Fibroblast of lung (primary cell): ENCODE measurements around the gene CAMTA1. TPM values are rescaled to one million over a fixed set of nuclear protein-coding genes. Genes with fewer than 3 reads are reported as not detected.

Source experiments
- DNase-seq, 2 donors: peaks; one replicate each; pipeline versions ENCODE4 v3.0.0 to v3.0.0-alpha.2; 2010; ENCODE audit warnings: low read depth in 2 of 2
- H2AFZ ChIP-seq: 2 replicates; pipeline ENCODE4 v1.5.1; 2012; ENCODE audit warnings: low read length, control low read depth, inconsistent platforms
- H3K27ac ChIP-seq: 2 replicates; pipeline ENCODE4 v1.5.1; 2011; ENCODE audit warnings: low read length, control low read depth; ENCODE audit not compliant: insufficient read depth
- H3K27me3 ChIP-seq: 2 replicates; pipeline ENCODE4 v1.5.1; 2011; ENCODE audit warnings: mild to moderate bottlenecking, low read length; ENCODE audit not compliant: control insufficient read depth, insufficient read depth
- H3K36me3 ChIP-seq: 2 replicates; pipeline ENCODE4 v1.5.1; 2011; ENCODE audit warnings: low read length; ENCODE audit not compliant: control insufficient read depth, insufficient read depth
- H3K4me1 ChIP-seq: 2 replicates; pipeline ENCODE4 v1.5.1; 2011; ENCODE audit warnings: low read length; ENCODE audit not compliant: control insufficient read depth, insufficient read depth; ENCODE audit errors: extremely low read depth
- H3K4me2 ChIP-seq: 2 replicates; pipeline ENCODE4 v1.5.1; 2011; ENCODE audit warnings: low read length, control low read depth; ENCODE audit not compliant: insufficient read depth; ENCODE audit errors: extremely low read depth
- H3K4me3 ChIP-seq, 4 experiments: fragments of 200-600 bp in 1 of 4; sonication (generic) in 1 of 4; replicated peaks in 1 of 4; 2 replicates each; pipeline ENCODE4 v1.5.1; 2011 to 2016; ENCODE audit warnings: low read length in 4 of 4, low read depth in 3 of 4, mild to moderate bottlenecking in 3 of 4, control low read depth in 2 of 4, inconsistent platforms in 1 of 4, mixed read lengths in 1 of 4; ENCODE audit not compliant: insufficient read depth in 1 of 4; ENCODE audit errors: control extremely low read depth in 1 of 4
- H3K79me2 ChIP-seq: 2 replicates; pipeline ENCODE4 v1.5.1; 2012; ENCODE audit warnings: mild to moderate bottlenecking, low read length, inconsistent platforms; ENCODE audit not compliant: control insufficient read depth, insufficient read depth
- H3K9ac ChIP-seq: 2 replicates; pipeline ENCODE4 v1.5.1; 2011; ENCODE audit warnings: mild to moderate bottlenecking, low read length, control low read depth; ENCODE audit not compliant: insufficient read depth
- H3K9me3 ChIP-seq: 2 replicates; pipeline ENCODE4 v1.5.1; 2012; ENCODE audit warnings: low read depth, low read length; ENCODE audit not compliant: control insufficient read depth, insufficient read depth
- H4K20me1 ChIP-seq: 2 replicates; pipeline ENCODE4 v1.5.1; 2011; ENCODE audit warnings: low read length; ENCODE audit not compliant: control insufficient read depth, insufficient read depth; ENCODE audit errors: extremely low read depth
- EZH2 ChIP-seq: IDR thresholded peaks from 2 replicates; pipeline ENCODE4 v1.5.1; 2012; ENCODE audit warnings: low read length, control low read depth, mild to moderate bottlenecking; ENCODE audit errors: missing control alignments
- polyA plus RNA-seq, 2 donors: library from polyadenylated mRNA; depleted of rRNA in 1 of 2; stranded (reverse) in 1 of 2; unstranded in 1 of 2; fragments of >200 nt; gene quantifications; 2 replicates each; pipeline ENCODE4 v1.2.1, GENCODE V29; 2011 to 2012; ENCODE audit warnings: missing spikeins in 1 of 2
- total RNA-seq: library from RNA; depleted of rRNA; stranded (reverse); fragments of >200 nt; gene quantifications from 2 replicates; pipeline ENCODE4 v1.2.1, GENCODE V29; 2014
- TF ChIP-seq, protein P1 (sequence below), 2 donors: IDR thresholded peaks in 1 of 2; conservative IDR thresholded peaks in 1 of 2; 1 replicate in 1 of 2; 2 replicates in 1 of 2; pipeline ENCODE4 v1.5.1; 2011 to 2012; ENCODE audit warnings: low read length in 2 of 2, control low read depth in 1 of 2, inconsistent platforms in 1 of 2, low read depth in 1 of 2, mild to moderate bottlenecking in 1 of 2

CAMTA1 gene
- total and polyA plus RNA-seq, 2 donors (not counting 1 experiment from before 2014, with no cell fraction given): 47.6 to 86.0 TPM

DNA sequence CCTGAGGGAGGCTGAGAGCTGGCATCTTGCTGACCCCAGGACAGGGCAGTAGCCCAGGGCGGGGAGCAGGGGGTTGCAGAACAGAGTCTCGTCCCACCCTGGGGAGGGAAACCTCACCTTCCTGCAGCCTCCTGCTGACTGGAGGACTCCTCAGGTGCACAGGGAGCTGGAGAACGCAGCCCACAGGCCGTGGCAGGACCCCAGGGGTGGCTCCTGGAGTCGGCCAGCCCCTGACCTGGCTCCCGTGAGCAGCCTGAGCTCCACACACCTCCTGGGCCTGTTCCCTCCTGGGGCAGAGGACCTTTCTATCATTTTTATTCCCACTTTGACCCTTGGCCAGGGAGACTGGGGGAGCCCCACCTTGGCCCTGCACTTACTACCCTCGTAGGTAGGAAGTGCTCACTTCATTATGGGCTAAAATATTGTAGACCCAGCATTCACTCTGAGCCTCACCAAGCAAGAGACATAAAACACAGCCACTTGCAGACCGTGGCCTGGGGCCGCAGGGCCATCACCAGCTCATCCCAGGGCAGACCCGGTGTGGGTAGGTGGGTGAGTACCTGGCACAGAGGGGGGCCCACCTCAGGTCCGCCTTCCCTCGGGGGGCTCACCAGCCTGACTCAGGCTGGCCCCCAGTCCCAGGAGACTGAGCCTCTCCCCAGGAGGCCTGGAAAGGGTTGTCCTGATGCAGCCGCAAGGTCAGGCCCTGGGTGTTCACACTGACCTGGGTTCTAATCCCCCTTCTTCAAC is 698.6 kb downstream of the CAMTA1 start:
- H3K79me2 ChIP-seq: no peaks in the 10 kb centered on the region
- no peak overlapping the region for H3K4me3 ChIP-seq
- no peaks in the 10 kb centered on the region for H3K36me3 ChIP-seq
- no peak for DNase-seq
- no peaks in the 10 kb centered on the region for H3K27me3 ChIP-seq
- no peak overlapping the region for H2AFZ ChIP-seq
- no peak for TF ChIP-seq EZH2
- TF ChIP-seq, protein P1, sequence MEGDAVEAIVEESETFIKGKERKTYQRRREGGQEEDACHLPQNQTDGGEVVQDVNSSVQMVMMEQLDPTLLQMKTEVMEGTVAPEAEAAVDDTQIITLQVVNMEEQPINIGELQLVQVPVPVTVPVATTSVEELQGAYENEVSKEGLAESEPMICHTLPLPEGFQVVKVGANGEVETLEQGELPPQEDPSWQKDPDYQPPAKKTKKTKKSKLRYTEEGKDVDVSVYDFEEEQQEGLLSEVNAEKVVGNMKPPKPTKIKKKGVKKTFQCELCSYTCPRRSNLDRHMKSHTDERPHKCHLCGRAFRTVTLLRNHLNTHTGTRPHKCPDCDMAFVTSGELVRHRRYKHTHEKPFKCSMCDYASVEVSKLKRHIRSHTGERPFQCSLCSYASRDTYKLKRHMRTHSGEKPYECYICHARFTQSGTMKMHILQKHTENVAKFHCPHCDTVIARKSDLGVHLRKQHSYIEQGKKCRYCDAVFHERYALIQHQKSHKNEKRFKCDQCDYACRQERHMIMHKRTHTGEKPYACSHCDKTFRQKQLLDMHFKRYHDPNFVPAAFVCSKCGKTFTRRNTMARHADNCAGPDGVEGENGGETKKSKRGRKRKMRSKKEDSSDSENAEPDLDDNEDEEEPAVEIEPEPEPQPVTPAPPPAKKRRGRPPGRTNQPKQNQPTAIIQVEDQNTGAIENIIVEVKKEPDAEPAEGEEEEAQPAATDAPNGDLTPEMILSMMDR (conservative IDR thresholded peaks at IDR 0.05 in 1 of 2, IDR thresholded peaks at IDR 0.05 in 1 of 2; ENCODE audit: low read depth in 1 of 2, low read length in 2 of 2): no peak
- H3K4me2 ChIP-seq: no peak overlapping the region
- H4K20me1 ChIP-seq: no peaks in the 10 kb centered on the region
- H3K9ac ChIP-seq: no peak overlapping the region
- peaks cover 2% of the 10 kb centered on the region for H3K4me1 ChIP-seq
- no peaks in the 10 kb centered on the region for H3K9me3 ChIP-seq
- H3K27ac ChIP-seq: no peak overlapping the region

DNA sequence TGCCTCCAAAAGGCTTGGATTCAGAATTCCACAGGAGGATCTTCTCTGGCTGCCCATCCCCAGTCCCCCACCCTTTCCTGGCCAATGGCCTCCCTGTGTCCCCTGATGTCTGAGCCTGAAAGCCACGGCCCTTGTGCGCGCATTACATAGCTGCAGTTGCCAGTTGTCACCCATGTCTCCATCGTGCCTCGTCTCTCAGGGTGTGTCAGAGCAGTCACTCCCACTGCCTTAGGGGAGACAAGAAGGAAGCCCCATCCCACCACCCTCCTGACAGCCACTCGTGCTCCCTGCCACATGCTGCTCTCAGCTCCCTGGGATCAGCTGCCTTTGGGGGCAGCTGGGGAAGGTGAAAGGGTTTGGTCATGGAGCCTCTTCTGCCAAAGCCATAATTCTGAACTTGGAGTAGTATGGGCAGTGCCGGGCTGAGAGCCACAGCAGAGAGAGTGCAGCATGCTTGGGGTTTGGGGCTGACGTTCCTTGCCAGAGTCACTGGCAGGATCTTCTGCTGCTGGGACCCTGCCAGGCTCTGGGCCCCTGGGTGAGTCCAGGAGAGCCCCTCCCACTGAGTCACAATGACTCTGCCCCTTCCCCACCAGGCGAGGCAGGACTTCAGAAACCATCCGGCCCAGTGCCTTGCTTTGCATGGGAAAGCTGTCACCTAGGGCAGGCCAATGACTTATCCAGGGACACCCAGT is 700.0 kb downstream of the CAMTA1 start:
- no peak overlapping the region for H3K4me3 ChIP-seq
- no peak overlapping the region for H3K9ac ChIP-seq
- peak; percentile 14 to 35 for DNase-seq

DNA sequence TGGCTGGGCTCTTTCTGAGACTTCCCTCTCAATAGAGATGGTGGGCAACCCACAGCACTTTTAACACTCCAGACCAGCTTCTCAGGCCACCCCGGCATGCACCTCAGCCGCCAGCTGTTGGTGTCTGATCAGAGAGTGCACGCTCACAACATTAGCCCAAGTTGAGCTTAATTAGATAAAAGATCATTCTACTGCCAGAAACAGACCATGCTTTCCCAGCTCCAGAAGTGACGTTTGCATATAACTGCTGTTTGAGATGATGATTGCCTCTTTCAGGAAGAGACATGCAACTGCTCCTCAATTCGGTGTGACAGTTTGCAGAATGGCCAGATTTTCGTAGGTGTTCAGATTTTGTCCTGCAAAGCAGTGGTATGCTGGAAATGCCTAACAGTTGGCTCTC is 700.6 kb downstream of the CAMTA1 start:
- Histone ChIP-seq H2AFZ (no peak overlapping the region), H3K36me3 (no peaks in the 10 kb centered on the region), H3K9ac (no peak overlapping the region), H3K9me3 (no peaks in the 10 kb centered on the region), H4K20me1 (no peaks in the 10 kb centered on the region), H3K27me3 (no peaks in the 10 kb centered on the region), H3K4me2 (no peak overlapping the region), H3K79me2 (no peaks in the 10 kb centered on the region), H3K4me3 (no peak overlapping the region), H3K4me1 (no peaks in the 10 kb centered on the region), H3K27ac (no peak overlapping the region)
- TF ChIP-seq, protein P1 (conservative IDR thresholded peaks at IDR 0.05 in 1 of 2, IDR thresholded peaks at IDR 0.05 in 1 of 2; ENCODE audit: low read depth in 1 of 2, low read length in 2 of 2): no peak
- no peak for TF ChIP-seq EZH2
- DNase-seq: no peak

More for the DNA sequence above, 700.0 kb downstream of the CAMTA1 start:
- H3K27ac ChIP-seq: no peak overlapping the region
- H2AFZ ChIP-seq: no peak overlapping the region
- no peak for TF ChIP-seq EZH2
- TF ChIP-seq, protein P1 (conservative IDR thresholded peaks at IDR 0.05 in 1 of 2, IDR thresholded peaks at IDR 0.05 in 1 of 2; ENCODE audit: low read depth in 1 of 2, low read length in 2 of 2): no peak
- no peak overlapping the region for H3K4me2 ChIP-seq
- no peaks in the 10 kb centered on the region for H3K79me2 ChIP-seq
- H3K9me3 ChIP-seq: no peaks in the 10 kb centered on the region
- no peaks in the 10 kb centered on the region for H3K27me3 ChIP-seq
- H3K36me3 ChIP-seq: no peaks in the 10 kb centered on the region
- no peaks in the 10 kb centered on the region for H3K4me1 ChIP-seq
- no peaks in the 10 kb centered on the region for H4K20me1 ChIP-seq
